ENCODE results near the gene ERICH2. TPM values are rescaled to one million over a fixed set of nuclear protein-coding genes. Genes with fewer than 3 reads are reported as not detected.

ERICH2 gene
- total RNA-seq, 1 experiment from 2014 or later, result 2.4 TPM

- ChIA-PET POLR2A (no interaction called here), CTCF (no interaction called here), RAD21 (ENCODE audit: low non-redundant PET in 1 of 2, low total read pairs in 2 of 2, uncharacterized antibody in 2 of 2, unreplicated experiment in 2 of 2) (no interaction called here)
- Histone ChIP-seq H2AFZ (ENCODE audit: low read depth, low read length, poor library complexity, severe bottlenecking) (no peak overlapping the region), H3K4me2 (ENCODE audit: low read length) (no peak overlapping the region), H3K79me2 (ENCODE audit: insufficient read depth, low read length) (no peaks in the 10 kb centered on the region), H3K9me3 (ENCODE audit: control insufficient read depth in 1 of 2, insufficient read depth in 1 of 2, low read depth in 1 of 2, low read length in 2 of 2) (no peaks in the 10 kb centered on the region), H3K4me1 (ENCODE audit: control insufficient read depth in 1 of 2, insufficient read depth in 2 of 2, low read length in 2 of 2) (peaks cover 0 to 4% of the 10 kb centered on the region in 2 experiments; a peak in 1 of 4 replicates), H3K9me2 (ENCODE audit: insufficient read depth) (no peaks in the 10 kb centered on the region), H4K20me1 (ENCODE audit: insufficient read depth) (no peaks in the 10 kb centered on the region), H3K9ac (ENCODE audit: low read length) (no peak overlapping the region), H3K27me3 (ENCODE audit: insufficient read depth, low read length) (no peaks in the 10 kb centered on the region), H3K4me3 (replicated peaks in 1 of 2; ENCODE audit: low read depth in 1 of 2, low read length in 2 of 2) (no peak overlapping the region), H3K36me3 (ENCODE audit: control insufficient read depth in 1 of 2, insufficient read depth in 2 of 2, low read length in 2 of 2) (no peaks in the 10 kb centered on the region), H3K27ac (ENCODE audit: low read depth, low read length) (no peak overlapping the region)
- BruUV-seq (replicated peaks), result no TSS peak
- TF ChIP-seq RAD21 (IDR thresholded peaks at IDR 0.05; ENCODE audit: low read depth), result no peak
- no peak for TF ChIP-seq EZH2 (IDR thresholded peaks at IDR 0.05)
- TF ChIP-seq SRF (IDR thresholded peaks at IDR 0.05; ENCODE audit: low read depth), result no peak
- ATAC-seq (no peak), DNase-seq (ENCODE audit: low read depth, low spot score) (no peak)
- intact Hi-C loops (cut with micrococcal nuclease), result no loop called here
Observed at GRCh38 chr2:170823898-170824215, 53.7 kb downstream of the ERICH2 start.

DNA sequence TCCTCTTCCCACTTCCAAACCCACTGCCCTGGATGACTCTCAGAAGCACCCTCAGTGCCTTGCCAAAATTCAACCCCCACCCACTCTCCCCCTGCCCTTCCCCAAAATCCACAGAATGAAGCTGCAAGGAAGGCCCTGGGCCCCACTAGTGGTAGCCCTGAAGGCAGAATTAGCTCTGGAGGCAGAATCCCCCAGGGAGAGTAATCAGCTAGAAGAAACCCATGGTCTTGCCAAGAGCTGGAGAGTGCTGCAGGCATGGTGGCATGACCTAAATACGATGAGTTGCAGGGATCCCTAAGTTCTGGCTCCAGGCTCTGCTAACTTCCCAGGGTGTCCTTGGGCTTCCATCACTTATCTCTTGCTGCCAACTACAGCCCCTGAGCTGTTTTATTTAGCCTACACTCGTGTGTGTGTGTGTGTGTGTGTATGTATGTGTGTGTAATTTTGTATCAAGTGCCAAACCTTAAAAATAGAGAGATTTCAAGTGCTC lies 54.4 kb downstream of the ERICH2 start:
- Histone ChIP-seq H3K9me3 (ENCODE audit: control insufficient read depth in 1 of 2, insufficient read depth in 1 of 2, low read depth in 1 of 2, low read length in 2 of 2) (no peaks in the 10 kb centered on the region), H3K27me3 (ENCODE audit: insufficient read depth, low read length) (no peaks in the 10 kb centered on the region), H2AFZ (ENCODE audit: low read depth, low read length, poor library complexity, severe bottlenecking) (no peak overlapping the region), H3K27ac (ENCODE audit: low read depth, low read length) (no peak overlapping the region), H3K9me2 (ENCODE audit: insufficient read depth) (no peaks in the 10 kb centered on the region), H3K36me3 (ENCODE audit: control insufficient read depth in 1 of 2, insufficient read depth in 2 of 2, low read length in 2 of 2) (no peaks in the 10 kb centered on the region), H4K20me1 (ENCODE audit: insufficient read depth) (no peaks in the 10 kb centered on the region), H3K4me2 (ENCODE audit: low read length) (no peak overlapping the region), H3K4me1 (ENCODE audit: control insufficient read depth in 1 of 2, insufficient read depth in 2 of 2, low read length in 2 of 2) (peaks cover 0 to 4% of the 10 kb centered on the region in 2 experiments; a peak in 1 of 4 replicates), H3K79me2 (ENCODE audit: insufficient read depth, low read length) (no peaks in the 10 kb centered on the region), H3K4me3 (replicated peaks in 1 of 2; ENCODE audit: low read depth in 1 of 2, low read length in 2 of 2) (no peak overlapping the region), H3K9ac (ENCODE audit: low read length) (no peak overlapping the region)
- ChIA-PET CTCF (interaction anchor here (1.1 to 1.7 kb wide), 2 partner anchors 8 to 21 kb away, joined by 3 to 9 read pairs; partner anchors contain the start of gene GAD1), RAD21 (ENCODE audit: low non-redundant PET in 1 of 2, low total read pairs in 2 of 2, uncharacterized antibody in 2 of 2, unreplicated experiment in 2 of 2) (no interaction called here), POLR2A (no interaction called here)
- no TSS peak for BruUV-seq (replicated peaks)
- no peak for DNase-seq (ENCODE audit: low read depth, low spot score)
- TF ChIP-seq POLR2A (IDR thresholded peaks at IDR 0.05; ENCODE audit: borderline replicate concordance, extremely low read depth, insufficient read depth, insufficient read length) (no peak), MAX (IDR thresholded peaks at IDR 0.05) (no peak), EZH2phosphoT487 (IDR thresholded peaks at IDR 0.05; ENCODE audit: borderline replicate concordance) (no peak)
- TF ChIP-seq, protein P1, sequence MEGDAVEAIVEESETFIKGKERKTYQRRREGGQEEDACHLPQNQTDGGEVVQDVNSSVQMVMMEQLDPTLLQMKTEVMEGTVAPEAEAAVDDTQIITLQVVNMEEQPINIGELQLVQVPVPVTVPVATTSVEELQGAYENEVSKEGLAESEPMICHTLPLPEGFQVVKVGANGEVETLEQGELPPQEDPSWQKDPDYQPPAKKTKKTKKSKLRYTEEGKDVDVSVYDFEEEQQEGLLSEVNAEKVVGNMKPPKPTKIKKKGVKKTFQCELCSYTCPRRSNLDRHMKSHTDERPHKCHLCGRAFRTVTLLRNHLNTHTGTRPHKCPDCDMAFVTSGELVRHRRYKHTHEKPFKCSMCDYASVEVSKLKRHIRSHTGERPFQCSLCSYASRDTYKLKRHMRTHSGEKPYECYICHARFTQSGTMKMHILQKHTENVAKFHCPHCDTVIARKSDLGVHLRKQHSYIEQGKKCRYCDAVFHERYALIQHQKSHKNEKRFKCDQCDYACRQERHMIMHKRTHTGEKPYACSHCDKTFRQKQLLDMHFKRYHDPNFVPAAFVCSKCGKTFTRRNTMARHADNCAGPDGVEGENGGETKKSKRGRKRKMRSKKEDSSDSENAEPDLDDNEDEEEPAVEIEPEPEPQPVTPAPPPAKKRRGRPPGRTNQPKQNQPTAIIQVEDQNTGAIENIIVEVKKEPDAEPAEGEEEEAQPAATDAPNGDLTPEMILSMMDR (IDR thresholded peaks at IDR 0.05 in 2 of 3, conservative IDR thresholded peaks at IDR 0.05 in 1 of 3; ENCODE audit: borderline replicate concordance in 1 of 3, insufficient read depth in 1 of 3, low read depth in 2 of 3, low read length in 2 of 3), result no peak
- intact Hi-C loops (cut with micrococcal nuclease), result no loop called here
- ATAC-seq, result no peak
